ENCODE measurements around the gene RIMBP2.

RIMBP2 gene

GRCh38 chr12:130429656-130430505 lies 286.2 kb downstream of the RIMBP2 start:
- no peak for DNase-seq

GRCh38 chr12:130428116-130428515 lies 288.0 kb downstream of the RIMBP2 start:
- peak in 9 of 51 donors; percentile 2 to 63 (median 17) for DNase-seq

- DNase-seq = no peak
Measured at GRCh38 chr12:130427381-130427887, 288.7 kb downstream of the RIMBP2 start.

- no peak for DNase-seq
Measured at GRCh38 chr12:130425698-130426245, 290.3 kb downstream of the RIMBP2 start.

- no peak for DNase-seq
Measured at GRCh38 chr12:130424858-130425697, 291.0 kb downstream of the RIMBP2 start.

GRCh38 chr12:130423991-130424857 lies 291.9 kb downstream of the RIMBP2 start:
- no peak for DNase-seq

- DNase-seq = peak in 1 of 51 donors; percentile 12
Measured at GRCh38 chr12:130423136-130423535, 293.0 kb downstream of the RIMBP2 start.

GRCh38 chr12:130422676-130423075 lies 293.4 kb downstream of the RIMBP2 start:
- DNase-seq = no peak

GRCh38 chr12:130421896-130422295 lies 294.2 kb downstream of the RIMBP2 start:
- no peak for DNase-seq

- DNase-seq = no peak
Measured at GRCh38 chr12:130420071-130420470, 296.0 kb downstream of the RIMBP2 start.

- DNase-seq = no peak
Measured at GRCh38 chr12:130419116-130419515, 297.0 kb downstream of the RIMBP2 start.

GRCh38 chr12:130418251-130418650 lies 297.8 kb downstream of the RIMBP2 start:
- no peak for DNase-seq

GRCh38 chr12:130414381-130414780 lies 301.7 kb downstream of the RIMBP2 start:
- no peak for DNase-seq

GRCh38 chr12:130413909-130414308 lies 302.2 kb downstream of the RIMBP2 start:
- DNase-seq = no peak

GRCh38 chr12:130412384-130412783 lies 303.7 kb downstream of the RIMBP2 start:
- DNase-seq = no peak

- DNase-seq = no peak
Measured at GRCh38 chr12:130405332-130405731, 310.8 kb downstream of the RIMBP2 start.

GRCh38 chr12:130401703-130402102 lies 314.4 kb downstream of the RIMBP2 start:
- no peak for DNase-seq

- peak in 3 of 51 donors; percentile 4 to 17 (median 7) for DNase-seq
Measured at GRCh38 chr12:130398100-130398848, 317.8 kb downstream of the RIMBP2 start.

GRCh38 chr12:130396667-130397066 lies 319.4 kb downstream of the RIMBP2 start:
- no peak for DNase-seq

GRCh38 chr12:130394906-130395305 lies 321.2 kb downstream of the RIMBP2 start:
- no peak for DNase-seq
